K562 (cell line): ENCODE results near the gene MYLIP. TPM values are rescaled to one million over a fixed set of nuclear protein-coding genes. Genes with fewer than 3 reads are reported as not detected.

Source experiments
- BRCA1 ChIP-seq, 2 experiments: fragments of 450-650 bp in 1 of 2; sonication (generic) in 1 of 2; formaldehyde crosslinking in 1 of 2; IDR thresholded peaks; 2 replicates each; pipeline versions ENCODE4 v1.5.0 to v1.6.1; 2017 to 2020; ENCODE audit warnings: mild to moderate bottlenecking in 1 of 2, missing genetic modification reagents in 1 of 2
- CHD4 ChIP-seq: fragments of 200-600 bp; sonication (generic); IDR thresholded peaks from 3 replicates; pipeline ENCODE4 v1.6.1; 2012; ENCODE audit warnings: low read depth, mild to moderate bottlenecking, mixed read lengths, low read length, inconsistent platforms; ENCODE audit not compliant: insufficient read depth, insufficient replicate concordance, poor library complexity, severe bottlenecking
- COPS2 ChIP-seq: fragments of 450-650 bp; conservative IDR thresholded peaks from 2 replicates; pipeline ENCODE4 v1.6.1; 2016; ENCODE audit warnings: mild to moderate bottlenecking, moderate library complexity
- E4F1 ChIP-seq: fragments of 250-450 bp; sonication (Bioruptor Pico); IDR thresholded peaks from 2 replicates; pipeline ENCODE4 v1.5.0; 2021; ENCODE audit warnings: mild to moderate bottlenecking, borderline replicate concordance
- KAT8 ChIP-seq: fragments of 450-650 bp; IDR thresholded peaks from 2 replicates; pipeline ENCODE4 v1.6.1; 2016; ENCODE audit warnings: low read depth, mild to moderate bottlenecking
- KLF1 ChIP-seq: fragments of 450-650 bp; IDR thresholded peaks from 2 replicates; pipeline ENCODE4 v1.6.1; 2016; ENCODE audit warnings: missing genetic modification characterization, missing compliant biosample characterization
- MTF1 ChIP-seq: fragments of 250-450 bp; sonication (Bioruptor Pico); IDR thresholded peaks from 2 replicates; pipeline ENCODE4 v1.9.0; 2021; ENCODE audit warnings: moderate library complexity, mild to moderate bottlenecking, inconsistent platforms, borderline replicate concordance
- NR4A1 ChIP-seq, 2 experiments: fragments of 250-450 bp in 1 of 2; fragments of 450-650 bp in 1 of 2; sonication (Bioruptor Pico) in 1 of 2; IDR thresholded peaks; 2 replicates each; pipeline versions ENCODE4 v1.4.0 to v1.6.1; 2016 to 2020; ENCODE audit warnings: mild to moderate bottlenecking in 2 of 2, missing compliant biosample characterization in 1 of 2, missing genetic modification characterization in 1 of 2, moderate library complexity in 1 of 2
- SRSF9 ChIP-seq: fragments of 200-400 bp; formaldehyde crosslinking; IDR thresholded peaks from 2 replicates; pipeline ENCODE4 v1.6.1; 2017; ENCODE audit warnings: low read depth, low read length, borderline replicate concordance
- STAG1 ChIP-seq: sonication (generic); formaldehyde crosslinking; IDR thresholded peaks from 2 replicates; pipeline ENCODE4 v1.5.0; 2020; ENCODE audit warnings: missing genetic modification reagents, borderline replicate concordance
- TAF7 ChIP-seq: fragments of 450-650 bp; IDR thresholded peaks from 2 replicates; pipeline ENCODE4 v1.6.1; 2016; ENCODE audit warnings: missing genetic modification characterization, missing compliant biosample characterization
- ZNF134 ChIP-seq: fragments of 250-450 bp; sonication (Bioruptor Pico); conservative IDR thresholded peaks from 2 replicates; pipeline ENCODE4 v1.4.0; 2020
- ZNF830 ChIP-seq: fragments of 250-450 bp; sonication (Bioruptor Pico); IDR thresholded peaks from 2 replicates; pipeline ENCODE4 v1.5.0; 2021; ENCODE audit warnings: mild to moderate bottlenecking
- polyA plus RNA-seq, 8 experiments: library from polyadenylated mRNA; depleted of rRNA in 4 of 8; stranded (reverse) in 5 of 8; unstranded in 3 of 8; fragments of >200 nt; fragmentation: Nextera tagmentation in 2 of 8; fragmentation: Illumina TruSeq in 1 of 8; extraction: Ambion mirVana in 2 of 8; extraction: Trizol in 1 of 8; gene quantifications; 2 replicates each; pipeline versions ENCODE4 v1.2.1 to v1.2.3, GENCODE V29; 2011 to 2014; ENCODE audit warnings: inconsistent platforms in 1 of 8, missing spikeins in 1 of 8
- total RNA-seq, 7 experiments: library from RNA; depleted of rRNA in 6 of 7; stranded (reverse); fragments of >200 nt in 6 of 7; fragmentation: Illumina TruSeq in 2 of 7; extraction: Trizol in 2 of 7; gene quantifications; 2 replicates each; pipeline versions ENCODE4 v1.2.1 to v1.2.3, GENCODE V29; 2011 to 2021; ENCODE audit warnings: low replicate concordance in 1 of 7
- TF ChIP-seq, protein P1 (sequence below): fragments of 250-450 bp; sonication (Bioruptor Pico); IDR thresholded peaks from 2 replicates; pipeline ENCODE4 v1.4.0; 2020
- TF ChIP-seq, protein P2 (sequence below): IDR thresholded peaks from 2 replicates; pipeline ENCODE4 v1.6.1; 2016; ENCODE audit warnings: missing genetic modification characterization, missing compliant biosample characterization
- TF ChIP-seq, protein P3 (sequence below): sonication (generic); formaldehyde crosslinking; IDR thresholded peaks from 2 replicates; pipeline ENCODE4 v1.8.0; 2022; ENCODE audit warnings: mild to moderate bottlenecking, missing genetic modification reagents

Gene MYLIP
- total and polyA plus RNA-seq, 9 of the 15 experiments (the other 6 are each of a cell fraction or from before 2014, with no cell fraction given): 10.8 to 43.5 (median 31.5) TPM

GRCh38 chr6:16128759-16129622 lies at the start of gene MYLIP (continued):
- peak; percentile 65; the same call in 1 of the 2 replicates for TF ChIP-seq E4F1 (CRISPR knock-in tag)
- no peak for TF ChIP-seq BRCA1 (IDR thresholded peaks at IDR 0.05)
- no peak for TF ChIP-seq BRCA1 (CRISPR knock-in tag; IDR thresholded peaks at IDR 0.05)
- TF ChIP-seq KAT8: no peak
- TF ChIP-seq MTF1 (CRISPR knock-in tag): no peak
- no peak for TF ChIP-seq NR4A1 (CRISPR knock-in tag; IDR thresholded peaks at IDR 0.05)
- 0 out of 2 replicates have a peak, but pooled peaks have one; percentile 9 for TF ChIP-seq NR4A1 (tag; IDR thresholded peaks at IDR 0.05)
- TF ChIP-seq CHD4: no peak
- TF ChIP-seq TAF7: peak; percentile 97
- TF ChIP-seq, protein P1, sequence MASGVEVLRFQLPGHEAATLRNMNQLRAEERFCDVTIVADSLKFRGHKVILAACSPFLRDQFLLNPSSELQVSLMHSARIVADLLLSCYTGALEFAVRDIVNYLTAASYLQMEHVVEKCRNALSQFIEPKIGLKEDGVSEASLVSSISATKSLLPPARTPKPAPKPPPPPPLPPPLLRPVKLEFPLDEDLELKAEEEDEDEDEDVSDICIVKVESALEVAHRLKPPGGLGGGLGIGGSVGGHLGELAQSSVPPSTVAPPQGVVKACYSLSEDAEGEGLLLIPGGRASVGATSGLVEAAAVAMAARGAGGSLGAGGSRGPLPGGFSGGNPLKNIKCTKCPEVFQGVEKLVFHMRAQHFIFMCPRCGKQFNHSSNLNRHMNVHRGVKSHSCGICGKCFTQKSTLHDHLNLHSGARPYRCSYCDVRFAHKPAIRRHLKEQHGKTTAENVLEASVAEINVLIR (CRISPR knock-in tag): no peak; the same call in 1 of the 2 replicates
- 0 out of 2 replicates have a peak, but pooled peaks have one; percentile 38 for TF ChIP-seq KLF1 (tag)
- no peak for TF ChIP-seq COPS2
- peak; percentile 98 for TF ChIP-seq ZNF830 (CRISPR knock-in tag)
- TF ChIP-seq, protein P2, sequence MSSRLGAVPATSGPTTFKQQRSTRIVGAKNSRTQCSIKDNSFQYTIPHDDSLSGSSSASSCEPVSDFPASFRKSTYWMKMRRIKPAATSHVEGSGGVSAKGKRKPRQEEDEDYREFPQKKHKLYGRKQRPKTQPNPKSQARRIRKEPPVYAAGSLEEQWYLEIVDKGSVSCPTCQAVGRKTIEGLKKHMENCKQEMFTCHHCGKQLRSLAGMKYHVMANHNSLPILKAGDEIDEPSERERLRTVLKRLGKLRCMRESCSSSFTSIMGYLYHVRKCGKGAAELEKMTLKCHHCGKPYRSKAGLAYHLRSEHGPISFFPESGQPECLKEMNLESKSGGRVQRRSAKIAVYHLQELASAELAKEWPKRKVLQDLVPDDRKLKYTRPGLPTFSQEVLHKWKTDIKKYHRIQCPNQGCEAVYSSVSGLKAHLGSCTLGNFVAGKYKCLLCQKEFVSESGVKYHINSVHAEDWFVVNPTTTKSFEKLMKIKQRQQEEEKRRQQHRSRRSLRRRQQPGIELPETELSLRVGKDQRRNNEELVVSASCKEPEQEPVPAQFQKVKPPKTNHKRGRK (tag): no peak
- TF ChIP-seq, protein P3, sequence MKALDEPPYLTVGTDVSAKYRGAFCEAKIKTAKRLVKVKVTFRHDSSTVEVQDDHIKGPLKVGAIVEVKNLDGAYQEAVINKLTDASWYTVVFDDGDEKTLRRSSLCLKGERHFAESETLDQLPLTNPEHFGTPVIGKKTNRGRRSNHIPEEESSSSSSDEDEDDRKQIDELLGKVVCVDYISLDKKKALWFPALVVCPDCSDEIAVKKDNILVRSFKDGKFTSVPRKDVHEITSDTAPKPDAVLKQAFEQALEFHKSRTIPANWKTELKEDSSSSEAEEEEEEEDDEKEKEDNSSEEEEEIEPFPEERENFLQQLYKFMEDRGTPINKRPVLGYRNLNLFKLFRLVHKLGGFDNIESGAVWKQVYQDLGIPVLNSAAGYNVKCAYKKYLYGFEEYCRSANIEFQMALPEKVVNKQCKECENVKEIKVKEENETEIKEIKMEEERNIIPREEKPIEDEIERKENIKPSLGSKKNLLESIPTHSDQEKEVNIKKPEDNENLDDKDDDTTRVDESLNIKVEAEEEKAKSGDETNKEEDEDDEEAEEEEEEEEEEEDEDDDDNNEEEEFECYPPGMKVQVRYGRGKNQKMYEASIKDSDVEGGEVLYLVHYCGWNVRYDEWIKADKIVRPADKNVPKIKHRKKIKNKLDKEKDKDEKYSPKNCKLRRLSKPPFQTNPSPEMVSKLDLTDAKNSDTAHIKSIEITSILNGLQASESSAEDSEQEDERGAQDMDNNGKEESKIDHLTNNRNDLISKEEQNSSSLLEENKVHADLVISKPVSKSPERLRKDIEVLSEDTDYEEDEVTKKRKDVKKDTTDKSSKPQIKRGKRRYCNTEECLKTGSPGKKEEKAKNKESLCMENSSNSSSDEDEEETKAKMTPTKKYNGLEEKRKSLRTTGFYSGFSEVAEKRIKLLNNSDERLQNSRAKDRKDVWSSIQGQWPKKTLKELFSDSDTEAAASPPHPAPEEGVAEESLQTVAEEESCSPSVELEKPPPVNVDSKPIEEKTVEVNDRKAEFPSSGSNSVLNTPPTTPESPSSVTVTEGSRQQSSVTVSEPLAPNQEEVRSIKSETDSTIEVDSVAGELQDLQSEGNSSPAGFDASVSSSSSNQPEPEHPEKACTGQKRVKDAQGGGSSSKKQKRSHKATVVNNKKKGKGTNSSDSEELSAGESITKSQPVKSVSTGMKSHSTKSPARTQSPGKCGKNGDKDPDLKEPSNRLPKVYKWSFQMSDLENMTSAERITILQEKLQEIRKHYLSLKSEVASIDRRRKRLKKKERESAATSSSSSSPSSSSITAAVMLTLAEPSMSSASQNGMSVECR: peak; percentile 86
- TF ChIP-seq ZNF134 (CRISPR knock-in tag): no peak
- peak; percentile 78; the same call in 1 of the 2 replicates for TF ChIP-seq STAG1
- no peak for TF ChIP-seq SRSF9
